Measurements from ENCODE around the gene GARIN5A. TPM values are rescaled to one million over a fixed set of nuclear protein-coding genes. Genes with fewer than 3 reads are reported as not detected.

GARIN5A gene
- total RNA-seq, 4 donors from 2014 or later: 0.55 to 4.2 (median 0.79) TPM; not detected in 1

DNA sequence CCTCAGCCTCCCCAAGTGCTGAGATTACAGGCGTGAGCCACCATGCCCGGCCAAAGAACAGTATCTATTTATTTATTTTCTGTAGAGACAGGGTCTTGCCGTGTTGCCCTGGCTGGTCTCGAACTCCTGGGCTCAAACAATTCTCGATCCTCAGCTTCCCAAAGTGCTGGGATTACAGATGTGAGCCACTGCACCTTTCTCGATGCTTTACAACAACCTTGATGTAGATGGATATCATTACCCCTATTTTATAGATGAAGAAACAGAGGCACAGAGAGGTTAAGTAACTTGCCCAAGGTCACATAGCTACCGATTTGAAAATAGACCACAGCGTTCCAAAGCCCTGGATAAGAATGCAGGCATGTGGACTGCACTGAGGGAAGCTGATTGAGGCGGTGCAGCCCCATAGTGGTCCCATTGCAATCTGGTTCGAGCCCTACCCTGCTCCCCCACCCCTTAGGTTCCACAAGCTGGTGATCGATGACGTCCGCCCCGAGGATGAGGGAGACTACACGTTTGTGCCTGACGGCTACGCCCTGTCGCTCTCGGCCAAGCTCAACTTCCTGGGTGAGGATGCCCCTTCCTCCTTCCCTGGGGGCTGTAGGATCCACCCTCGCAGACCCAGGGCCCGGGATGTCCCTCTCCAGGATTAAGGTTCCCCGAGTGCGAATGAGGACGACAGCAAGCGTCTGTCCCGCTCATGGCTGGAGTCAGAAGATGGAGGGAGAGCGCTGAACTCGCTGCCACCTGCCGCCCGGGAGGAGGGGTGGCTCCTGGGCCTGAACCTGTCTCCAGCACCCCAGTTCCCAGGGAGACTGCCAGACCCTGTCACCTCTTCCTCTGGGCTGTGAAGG lies 26.1 kb downstream of the GARIN5A start:
- WGBS, 2 donors (ENCODE audit: low coverage in 1 of 2): 73 to 85% methylated on average over 5 to 21 of the region's 30 CpGs
- in situ Hi-C loops (cut with MboI; ENCODE audit: low pct_ligation_motif_present in 1 of 4, low pct_unique_long_range_greater_than_20kb in 1 of 4, low sequenced_read_pairs in 3 of 4): loop anchor here in 1 of 4 donors (25.0 kb wide), 1 partner anchor 88 kb away; the partner anchor contains the start of gene NAPSA

DNA sequence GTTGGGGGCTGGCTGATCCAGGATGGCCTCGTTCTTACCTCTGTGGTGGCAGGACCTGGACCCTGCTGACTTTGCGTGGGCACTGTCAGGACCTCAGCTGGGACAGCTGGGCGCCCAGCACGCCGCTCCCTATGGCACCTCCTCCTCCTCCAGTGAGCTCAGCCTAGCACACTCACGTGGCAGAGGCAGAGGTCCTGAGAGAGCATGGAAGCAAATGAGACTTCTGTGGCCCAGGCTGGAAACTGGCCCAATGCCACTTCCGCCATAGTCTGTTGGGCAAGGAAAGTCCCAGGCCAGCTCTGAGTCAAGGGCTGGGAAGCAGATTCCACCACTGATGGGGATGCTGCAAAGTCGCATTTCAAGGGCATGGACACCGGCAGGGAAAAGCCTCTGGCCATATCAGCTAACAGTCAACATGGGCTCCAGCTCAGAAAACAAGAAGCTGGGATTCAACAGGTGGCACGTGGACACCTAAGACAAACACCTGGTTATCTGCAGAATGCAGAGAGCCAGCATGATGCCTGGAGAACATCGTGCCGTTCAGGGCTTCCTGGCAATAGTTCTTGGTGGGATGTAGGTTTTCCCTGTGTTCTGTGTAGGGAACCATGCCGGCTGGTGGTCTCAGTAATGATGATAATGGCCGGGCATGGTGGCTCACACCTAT lies 27.3 kb downstream of the GARIN5A start:
- intact Hi-C loops (cut with DNase I; ENCODE audit: low total_unique reads) (no loop called here), in situ Hi-C loops (cut with MboI; ENCODE audit: low pct_ligation_motif_present in 1 of 4, low pct_unique_long_range_greater_than_20kb in 1 of 4, low sequenced_read_pairs in 3 of 4) (no loop called here)
- Histone ChIP-seq H3K27me3 (peaks cover 14% of the 10 kb centered on the region), H3K4me1 (no peaks in the 10 kb centered on the region), H3K27ac (no peak overlapping the region), H3K36me3 (no peaks in the 10 kb centered on the region), H3K9me3 (no peaks in the 10 kb centered on the region), H3K4me3 (no peak overlapping the region)
- 68% methylated on average over 14 of the region's 14 CpGs; no CpG with 5 or more reads in 1 of the 2 donors for WGBS, 2 donors (ENCODE audit: low coverage in 1 of 2)
- TF ChIP-seq POLR2AphosphoS5 (IDR thresholded peaks at IDR 0.05) (no peak), EP300 (IDR thresholded peaks at IDR 0.05; ENCODE audit: low read depth) (no peak), POLR2A (IDR thresholded peaks at IDR 0.05) (no peak)
- TF ChIP-seq, protein P1, sequence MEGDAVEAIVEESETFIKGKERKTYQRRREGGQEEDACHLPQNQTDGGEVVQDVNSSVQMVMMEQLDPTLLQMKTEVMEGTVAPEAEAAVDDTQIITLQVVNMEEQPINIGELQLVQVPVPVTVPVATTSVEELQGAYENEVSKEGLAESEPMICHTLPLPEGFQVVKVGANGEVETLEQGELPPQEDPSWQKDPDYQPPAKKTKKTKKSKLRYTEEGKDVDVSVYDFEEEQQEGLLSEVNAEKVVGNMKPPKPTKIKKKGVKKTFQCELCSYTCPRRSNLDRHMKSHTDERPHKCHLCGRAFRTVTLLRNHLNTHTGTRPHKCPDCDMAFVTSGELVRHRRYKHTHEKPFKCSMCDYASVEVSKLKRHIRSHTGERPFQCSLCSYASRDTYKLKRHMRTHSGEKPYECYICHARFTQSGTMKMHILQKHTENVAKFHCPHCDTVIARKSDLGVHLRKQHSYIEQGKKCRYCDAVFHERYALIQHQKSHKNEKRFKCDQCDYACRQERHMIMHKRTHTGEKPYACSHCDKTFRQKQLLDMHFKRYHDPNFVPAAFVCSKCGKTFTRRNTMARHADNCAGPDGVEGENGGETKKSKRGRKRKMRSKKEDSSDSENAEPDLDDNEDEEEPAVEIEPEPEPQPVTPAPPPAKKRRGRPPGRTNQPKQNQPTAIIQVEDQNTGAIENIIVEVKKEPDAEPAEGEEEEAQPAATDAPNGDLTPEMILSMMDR (IDR thresholded peaks at IDR 0.05): no peak
- no peak for DNase-seq

More for the DNA sequence above, 26.1 kb downstream of the GARIN5A start:
- Histone ChIP-seq H3K27me3 (peaks cover 14% of the 10 kb centered on the region), H3K9me3 (no peaks in the 10 kb centered on the region), H3K4me3 (no peak overlapping the region), H3K27ac (no peak overlapping the region), H3K4me1 (no peaks in the 10 kb centered on the region), H3K36me3 (no peaks in the 10 kb centered on the region)
- DNase-seq: no peak
- TF ChIP-seq, protein P1 (IDR thresholded peaks at IDR 0.05): no peak
- no peak for TF ChIP-seq EP300 (IDR thresholded peaks at IDR 0.05; ENCODE audit: low read depth)
- no peak for TF ChIP-seq POLR2AphosphoS5 (IDR thresholded peaks at IDR 0.05)
- no peak for TF ChIP-seq POLR2A (IDR thresholded peaks at IDR 0.05)
- intact Hi-C loops (cut with DNase I; ENCODE audit: low total_unique reads): no loop called here

DNA sequence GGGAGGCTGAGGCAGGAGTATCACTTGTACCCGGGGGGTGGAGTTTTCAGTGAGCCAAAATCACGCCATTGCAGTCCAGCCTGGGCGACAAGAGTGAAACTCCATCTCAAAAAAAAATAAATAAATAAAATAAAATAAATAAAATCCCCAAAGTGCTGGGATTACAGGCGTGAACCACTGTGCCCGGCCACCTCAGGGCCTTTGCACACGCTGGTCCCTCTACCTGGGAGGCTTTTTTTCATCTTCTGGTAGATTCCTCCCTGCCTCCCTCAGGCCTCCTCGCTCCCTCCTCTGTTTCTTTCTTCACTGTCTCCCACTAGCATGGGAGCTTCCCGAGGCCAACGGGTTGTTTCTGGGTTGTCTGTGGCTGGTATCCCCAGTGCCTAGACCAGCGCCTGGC lies 28.9 kb downstream of the GARIN5A start:
- no peak for TF ChIP-seq POLR2A (IDR thresholded peaks at IDR 0.05)
- TF ChIP-seq POLR2AphosphoS5 (IDR thresholded peaks at IDR 0.05): no peak
- TF ChIP-seq, protein P1 (IDR thresholded peaks at IDR 0.05): no peak
- no peak for TF ChIP-seq EP300 (IDR thresholded peaks at IDR 0.05; ENCODE audit: low read depth)
- Histone ChIP-seq H3K36me3 (no peaks in the 10 kb centered on the region), H3K27ac (no peak overlapping the region), H3K27me3 (peaks cover 14% of the 10 kb centered on the region), H3K9me3 (no peaks in the 10 kb centered on the region), H3K4me1 (no peaks in the 10 kb centered on the region), H3K4me3 (no peak overlapping the region)
- intact Hi-C loops (cut with DNase I; ENCODE audit: low total_unique reads) (no loop called here), in situ Hi-C loops (cut with MboI; ENCODE audit: low pct_ligation_motif_present in 1 of 4, low pct_unique_long_range_greater_than_20kb in 1 of 4, low sequenced_read_pairs in 3 of 4) (no loop called here)
- no peak for DNase-seq
- 83 to 94% methylated on average over 5 to 10 of the region's 10 CpGs for WGBS, 2 donors (ENCODE audit: low coverage in 1 of 2)

GRCh38 chr19:50447053-50447452 lies 29.6 kb downstream of the GARIN5A start:
- no peaks in the 10 kb centered on the region for H3K36me3 ChIP-seq
- DNase-seq: no peak
- H3K27me3 ChIP-seq: peaks cover 14% of the 10 kb centered on the region
- no peak for TF ChIP-seq EP300 (IDR thresholded peaks at IDR 0.05; ENCODE audit: low read depth)
- TF ChIP-seq, protein P1 (IDR thresholded peaks at IDR 0.05): no peak
- no peak overlapping the region for H3K4me3 ChIP-seq
- 63 to 69% methylated on average over 3 to 5 of the region's 5 CpGs for WGBS, 2 donors (ENCODE audit: low coverage in 1 of 2)
- in situ Hi-C loops (cut with MboI; ENCODE audit: low pct_ligation_motif_present in 1 of 4, low pct_unique_long_range_greater_than_20kb in 1 of 4, low sequenced_read_pairs in 3 of 4) (no loop called here), intact Hi-C loops (cut with DNase I; ENCODE audit: low total_unique reads) (no loop called here)
- no peak overlapping the region for H3K27ac ChIP-seq
- H3K4me1 ChIP-seq: no peaks in the 10 kb centered on the region
- H3K9me3 ChIP-seq: no peaks in the 10 kb centered on the region
